C4-2B (cell line): ENCODE measurements around the gene SERPIND1.

Source experiments
- ZFX ChIP-seq: fragments of 450-650 bp; IDR thresholded peaks from 2 replicates; pipeline ENCODE4 v1.6.1; 2017
- TF ChIP-seq, protein P1 (sequence below): fragments of 450-650 bp; conservative IDR thresholded peaks from 2 replicates; pipeline ENCODE4 v1.5.1; 2017; ENCODE audit warnings: mild to moderate bottlenecking

DNA sequence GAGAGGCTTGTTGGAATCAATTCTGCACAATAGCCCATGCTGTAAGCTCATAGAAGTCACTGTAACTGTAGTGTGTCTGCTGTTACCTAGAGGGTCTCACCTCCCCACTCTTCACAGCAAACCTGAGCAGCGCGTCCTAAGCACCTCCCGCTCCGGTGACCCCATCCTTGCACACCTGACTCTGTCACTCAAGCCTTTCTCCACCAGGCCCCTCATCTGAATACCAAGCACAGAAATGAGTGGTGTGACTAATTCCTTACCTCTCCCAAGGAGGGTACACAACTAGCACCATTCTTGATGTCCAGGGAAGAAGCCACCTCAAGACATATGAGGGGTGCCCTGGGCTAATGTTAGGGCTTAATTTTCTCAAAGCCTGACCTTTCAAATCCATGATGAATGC lies 13.3 kb downstream of the SERPIND1 start:
- TF ChIP-seq, protein P1, sequence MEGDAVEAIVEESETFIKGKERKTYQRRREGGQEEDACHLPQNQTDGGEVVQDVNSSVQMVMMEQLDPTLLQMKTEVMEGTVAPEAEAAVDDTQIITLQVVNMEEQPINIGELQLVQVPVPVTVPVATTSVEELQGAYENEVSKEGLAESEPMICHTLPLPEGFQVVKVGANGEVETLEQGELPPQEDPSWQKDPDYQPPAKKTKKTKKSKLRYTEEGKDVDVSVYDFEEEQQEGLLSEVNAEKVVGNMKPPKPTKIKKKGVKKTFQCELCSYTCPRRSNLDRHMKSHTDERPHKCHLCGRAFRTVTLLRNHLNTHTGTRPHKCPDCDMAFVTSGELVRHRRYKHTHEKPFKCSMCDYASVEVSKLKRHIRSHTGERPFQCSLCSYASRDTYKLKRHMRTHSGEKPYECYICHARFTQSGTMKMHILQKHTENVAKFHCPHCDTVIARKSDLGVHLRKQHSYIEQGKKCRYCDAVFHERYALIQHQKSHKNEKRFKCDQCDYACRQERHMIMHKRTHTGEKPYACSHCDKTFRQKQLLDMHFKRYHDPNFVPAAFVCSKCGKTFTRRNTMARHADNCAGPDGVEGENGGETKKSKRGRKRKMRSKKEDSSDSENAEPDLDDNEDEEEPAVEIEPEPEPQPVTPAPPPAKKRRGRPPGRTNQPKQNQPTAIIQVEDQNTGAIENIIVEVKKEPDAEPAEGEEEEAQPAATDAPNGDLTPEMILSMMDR = no peak
- no peak for TF ChIP-seq ZFX
